Measurements from ENCODE around the gene CACNA1C.

DNA sequence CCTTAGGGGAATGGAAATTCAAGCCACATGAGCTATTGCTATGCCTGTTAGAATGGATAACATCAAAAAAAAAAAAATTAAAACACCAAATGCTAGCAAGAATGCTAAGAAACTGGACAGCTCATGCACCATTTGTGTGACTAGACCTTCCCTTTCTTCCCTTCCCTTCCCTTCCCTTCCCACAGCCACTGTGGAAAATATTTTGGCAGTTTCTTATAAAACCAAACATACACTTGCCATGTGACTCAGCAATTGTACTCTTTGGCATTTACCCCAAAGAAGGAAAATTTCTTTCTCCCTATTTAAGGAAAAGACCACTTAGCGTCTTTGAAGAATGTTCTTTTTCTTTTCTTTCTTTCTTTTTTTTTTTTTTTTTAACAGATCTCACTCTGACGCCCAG is 692.9 kb downstream of the CACNA1C start:
- TF ChIP-seq, protein P1, sequence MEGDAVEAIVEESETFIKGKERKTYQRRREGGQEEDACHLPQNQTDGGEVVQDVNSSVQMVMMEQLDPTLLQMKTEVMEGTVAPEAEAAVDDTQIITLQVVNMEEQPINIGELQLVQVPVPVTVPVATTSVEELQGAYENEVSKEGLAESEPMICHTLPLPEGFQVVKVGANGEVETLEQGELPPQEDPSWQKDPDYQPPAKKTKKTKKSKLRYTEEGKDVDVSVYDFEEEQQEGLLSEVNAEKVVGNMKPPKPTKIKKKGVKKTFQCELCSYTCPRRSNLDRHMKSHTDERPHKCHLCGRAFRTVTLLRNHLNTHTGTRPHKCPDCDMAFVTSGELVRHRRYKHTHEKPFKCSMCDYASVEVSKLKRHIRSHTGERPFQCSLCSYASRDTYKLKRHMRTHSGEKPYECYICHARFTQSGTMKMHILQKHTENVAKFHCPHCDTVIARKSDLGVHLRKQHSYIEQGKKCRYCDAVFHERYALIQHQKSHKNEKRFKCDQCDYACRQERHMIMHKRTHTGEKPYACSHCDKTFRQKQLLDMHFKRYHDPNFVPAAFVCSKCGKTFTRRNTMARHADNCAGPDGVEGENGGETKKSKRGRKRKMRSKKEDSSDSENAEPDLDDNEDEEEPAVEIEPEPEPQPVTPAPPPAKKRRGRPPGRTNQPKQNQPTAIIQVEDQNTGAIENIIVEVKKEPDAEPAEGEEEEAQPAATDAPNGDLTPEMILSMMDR (conservative IDR thresholded peaks at IDR 0.05 in 1 of 2, IDR thresholded peaks at IDR 0.05 in 1 of 2; ENCODE audit: low read depth in 1 of 2, low read length in 2 of 2), result no peak
- TF ChIP-seq EZH2 (IDR thresholded peaks at IDR 0.05; ENCODE audit: low read length, missing control alignments), result no peak
